Measurements from ENCODE around the gene PDE6H.

Gene PDE6H

GRCh38 chr12:14956905-14957304, 15.9 kb upstream of the PDE6H start:
- no peak for TF ChIP-seq CTCF (IDR thresholded peaks at IDR 0.05; ENCODE audit: low read depth, low read length)
- DNase-seq (ENCODE audit: extremely low read depth, low read depth): no peak

GRCh38 chr12:14957551-14958168, 15.2 kb upstream of the PDE6H start:
- DNase-seq (ENCODE audit: extremely low read depth, low read depth): no peak
- TF ChIP-seq CTCF (IDR thresholded peaks at IDR 0.05; ENCODE audit: low read depth, low read length): no peak

- no peak for TF ChIP-seq CTCF (IDR thresholded peaks at IDR 0.05; ENCODE audit: low read depth, low read length)
- no peak for DNase-seq (ENCODE audit: extremely low read depth, low read depth)
Measured at GRCh38 chr12:14958361-14959125, 14.3 kb upstream of the PDE6H start.

- TF ChIP-seq CTCF (IDR thresholded peaks at IDR 0.05; ENCODE audit: low read depth, low read length): no peak
- DNase-seq (ENCODE audit: extremely low read depth, low read depth): no peak
Measured at GRCh38 chr12:14959126-14959440, 13.8 kb upstream of the PDE6H start.

GRCh38 chr12:14959463-14959862, 13.4 kb upstream of the PDE6H start:
- TF ChIP-seq CTCF (IDR thresholded peaks at IDR 0.05; ENCODE audit: low read depth, low read length): no peak
- DNase-seq (ENCODE audit: extremely low read depth, low read depth): no peak

- no peak for DNase-seq (ENCODE audit: extremely low read depth, low read depth)
- no peak for TF ChIP-seq CTCF (IDR thresholded peaks at IDR 0.05; ENCODE audit: low read depth, low read length)
Measured at GRCh38 chr12:14959916-14960496, 12.8 kb upstream of the PDE6H start.

Data from AG09319 (cell line).